Astrocyte (in vitro differentiated cells and primary cell): ENCODE measurements around the gene CMIP. TPM values are rescaled to one million over a fixed set of nuclear protein-coding genes. Genes with fewer than 3 reads are reported as not detected.

Experiments used
- DNase-seq: peaks from one replicate; pipeline ENCODE4 v3.0.0-alpha.2; 2010; ENCODE audit warnings: low read depth
- FAIRE-seq: peaks from 2 replicates; lab custom pipeline; 2011; peaks lifted over from hg19 to GRCh38; lab: Jason Lieb, UNC
- H2AFZ ChIP-seq: 2 replicates; pipeline ENCODE4 v1.6.0; 2012; ENCODE audit warnings: low read depth, low read length, inconsistent platforms
- H3K27ac ChIP-seq: 2 replicates; pipeline ENCODE4 v1.5.1; 2011; ENCODE audit warnings: low read depth, low read length, inconsistent platforms
- H3K27me3 ChIP-seq: 2 replicates; pipeline ENCODE4 v1.6.0; 2011; ENCODE audit warnings: low read length, inconsistent platforms; ENCODE audit not compliant: insufficient read depth
- H3K36me3 ChIP-seq: 2 replicates; pipeline ENCODE4 v1.5.1; 2011; ENCODE audit warnings: low read length, inconsistent platforms; ENCODE audit not compliant: insufficient read depth
- H3K4me1 ChIP-seq: 2 replicates; pipeline ENCODE4 v1.5.1; 2011; ENCODE audit warnings: low read length, inconsistent platforms; ENCODE audit not compliant: insufficient read depth
- H3K4me2 ChIP-seq: 2 replicates; pipeline ENCODE4 v1.6.0; 2012; ENCODE audit warnings: low read length, inconsistent platforms
- H3K4me3 ChIP-seq: 2 replicates; pipeline ENCODE4 v1.5.1; 2011; ENCODE audit warnings: low read depth, mild to moderate bottlenecking, low read length, inconsistent platforms; ENCODE audit not compliant: insufficient read depth
- H3K79me2 ChIP-seq: 2 replicates; pipeline ENCODE4 v1.6.0; 2012; ENCODE audit warnings: mild to moderate bottlenecking, low read length, inconsistent platforms; ENCODE audit not compliant: insufficient read depth
- H3K9ac ChIP-seq: 2 replicates; pipeline ENCODE4 v1.6.0; 2012; ENCODE audit warnings: mild to moderate bottlenecking, low read length, inconsistent platforms
- H3K9me3 ChIP-seq: 2 replicates; pipeline ENCODE4 v1.5.1; 2012; ENCODE audit warnings: low read depth, mild to moderate bottlenecking, low read length, inconsistent platforms; ENCODE audit not compliant: insufficient read depth
- H4K20me1 ChIP-seq: 2 replicates; pipeline ENCODE4 v1.6.0; 2012; ENCODE audit warnings: low read length, inconsistent platforms; ENCODE audit not compliant: insufficient read depth
- H3K27ac Mint-ChIP-seq: one replicate; pipeline ENCODE4 v1.8.0; 2021; ENCODE audit warnings: mild to moderate bottlenecking, mixed read lengths; ENCODE audit not compliant: unreplicated experiment
- H3K27me3 Mint-ChIP-seq: one replicate; pipeline ENCODE4 v1.8.0; 2021; ENCODE audit warnings: low read depth, mixed read lengths; ENCODE audit not compliant: unreplicated experiment
- H3K36me3 Mint-ChIP-seq: one replicate; pipeline ENCODE4 v1.8.0; 2021; ENCODE audit warnings: low read depth, mixed read lengths; ENCODE audit not compliant: unreplicated experiment
- H3K4me1 Mint-ChIP-seq: one replicate; pipeline ENCODE4 v1.8.0; 2021; ENCODE audit warnings: low read depth, mixed read lengths; ENCODE audit not compliant: unreplicated experiment
- H3K4me3 Mint-ChIP-seq: one replicate; pipeline ENCODE4 v1.8.0; 2021; ENCODE audit warnings: mild to moderate bottlenecking, moderate library complexity, mixed read lengths; ENCODE audit not compliant: unreplicated experiment
- H3K9me3 Mint-ChIP-seq: one replicate; pipeline ENCODE4 v1.8.0; 2021; ENCODE audit warnings: mild to moderate bottlenecking, mixed read lengths; ENCODE audit not compliant: unreplicated experiment
- CTCF ChIP-seq: IDR thresholded peaks from 2 replicates; pipeline ENCODE4 v1.5.1; 2011; ENCODE audit warnings: low read depth, mild to moderate bottlenecking, inconsistent platforms, low read length, moderate library complexity; ENCODE audit not compliant: insufficient read depth
- EZH2 ChIP-seq: IDR thresholded peaks from 2 replicates; pipeline ENCODE4 v1.6.1; 2012; ENCODE audit warnings: mild to moderate bottlenecking, low read length, inconsistent platforms; ENCODE audit not compliant: insufficient read depth
- total RNA-seq: library from RNA; stranded (reverse); gene quantifications from 2 replicates; pipeline ENCODE4 v1.2.1, GENCODE V29; 2021

CMIP gene
- total RNA-seq, 1 donor from 2014 or later = 71.5 TPM

- TF ChIP-seq CTCF = no peak
- no peak overlapping the region for H3K27ac ChIP-seq
- H3K4me3 Mint-ChIP-seq = no peak overlapping the region
- H4K20me1 ChIP-seq = no peaks in the 10 kb centered on the region
- H3K9me3 Mint-ChIP-seq = no peaks in the 10 kb centered on the region
- no peaks in the 10 kb centered on the region for H3K9me3 ChIP-seq
- H3K9ac ChIP-seq = no peak overlapping the region
- H3K27me3 Mint-ChIP-seq = no peaks in the 10 kb centered on the region
- H3K36me3 ChIP-seq = no peaks in the 10 kb centered on the region
- no peaks in the 10 kb centered on the region for H3K27me3 ChIP-seq
- no peaks in the 10 kb centered on the region for H3K36me3 Mint-ChIP-seq
- H3K27ac Mint-ChIP-seq = no peak overlapping the region
- H2AFZ ChIP-seq = no peak overlapping the region
- FAIRE-seq = no peak
- no peak overlapping the region for H3K4me2 ChIP-seq
- peaks cover 13% of the 10 kb centered on the region for H3K4me1 Mint-ChIP-seq
- DNase-seq = no peak
- no peaks in the 10 kb centered on the region for H3K79me2 ChIP-seq
- H3K4me1 ChIP-seq = peaks cover 5% of the 10 kb centered on the region
- no peak overlapping the region for H3K4me3 ChIP-seq
These were observed 304.0 kb downstream of the CMIP start for GRCh38 chr16:81748476-81749198.

- Histone ChIP-seq H3K36me3 (no peaks in the 10 kb centered on the region), H3K27me3 (no peaks in the 10 kb centered on the region), H3K4me1 (peaks cover 5% of the 10 kb centered on the region), H3K4me3 (no peak overlapping the region), H3K27ac (no peak overlapping the region), H3K9me3 (no peaks in the 10 kb centered on the region), H3K79me2 (no peaks in the 10 kb centered on the region), H3K4me2 (peak overlapping the region; percentile 11), H2AFZ (peak overlapping the region; percentile 86), H4K20me1 (no peaks in the 10 kb centered on the region), H3K9ac (no peak overlapping the region)
- no peak overlapping the region for H3K4me3 Mint-ChIP-seq
- H3K36me3 Mint-ChIP-seq = no peaks in the 10 kb centered on the region
- DNase-seq (no peak), FAIRE-seq (no peak)
- no peak for TF ChIP-seq EZH2
- no peak for TF ChIP-seq CTCF
- H3K9me3 Mint-ChIP-seq = no peaks in the 10 kb centered on the region
- H3K4me1 Mint-ChIP-seq = peaks cover 18% of the 10 kb centered on the region
- H3K27ac Mint-ChIP-seq = no peak overlapping the region
- H3K27me3 Mint-ChIP-seq = no peaks in the 10 kb centered on the region
These were observed 307.7 kb downstream of the CMIP start for GRCh38 chr16:81752225-81752875.

GRCh38 chr16:81752876-81753227, 308.2 kb downstream of the CMIP start:
- H3K27ac Mint-ChIP-seq = no peak overlapping the region
- Histone ChIP-seq H3K4me3 (no peak overlapping the region), H4K20me1 (no peaks in the 10 kb centered on the region), H3K9me3 (no peaks in the 10 kb centered on the region), H3K9ac (no peak overlapping the region), H3K36me3 (no peaks in the 10 kb centered on the region), H3K79me2 (no peaks in the 10 kb centered on the region), H3K27me3 (no peaks in the 10 kb centered on the region), H3K4me2 (no peak overlapping the region), H2AFZ (peak overlapping the region; percentile 86), H3K4me1 (peaks cover 5% of the 10 kb centered on the region), H3K27ac (no peak overlapping the region)
- no peak overlapping the region for H3K4me3 Mint-ChIP-seq
- DNase-seq = no peak
- peaks cover 16% of the 10 kb centered on the region for H3K4me1 Mint-ChIP-seq
- TF ChIP-seq EZH2 (no peak), CTCF (no peak)
- no peaks in the 10 kb centered on the region for H3K36me3 Mint-ChIP-seq
- H3K9me3 Mint-ChIP-seq = no peaks in the 10 kb centered on the region
- no peaks in the 10 kb centered on the region for H3K27me3 Mint-ChIP-seq
- FAIRE-seq = no peak
